ENCODE data around the gene S100Z.
"Not testable (repeated sequence)": the region's sequence is repeated elsewhere in the genome, so short reads cannot be mapped to it uniquely, and the experiment has no call there.

Gene S100Z

GRCh38 chr5:76888733-76889300, 39.0 kb downstream of the S100Z start:
- no peak for DNase-seq

DNA sequence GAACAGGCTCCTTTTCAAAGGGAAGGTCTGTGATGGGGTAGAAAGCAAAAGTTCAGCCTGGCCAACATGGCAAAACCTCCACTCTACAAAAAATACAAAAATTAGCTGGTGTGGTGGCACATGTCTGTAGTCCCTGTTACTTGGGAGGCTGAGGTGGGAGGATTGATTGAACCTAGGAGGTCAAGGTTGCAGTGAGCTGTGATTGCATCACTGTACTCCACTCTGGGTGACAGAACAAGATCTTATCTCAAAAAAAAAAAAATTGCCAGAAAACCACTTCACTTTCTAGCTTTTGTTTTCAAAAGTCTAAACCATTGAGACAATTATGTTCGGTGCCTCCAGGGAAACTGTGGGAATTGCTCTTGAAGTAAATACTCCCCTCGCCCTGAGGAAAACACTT, 43.5 kb downstream of the S100Z start:
- no peak for DNase-seq

- no peak for DNase-seq
Measured at GRCh38 chr5:76896196-76896595, 46.4 kb downstream of the S100Z start.

DNA sequence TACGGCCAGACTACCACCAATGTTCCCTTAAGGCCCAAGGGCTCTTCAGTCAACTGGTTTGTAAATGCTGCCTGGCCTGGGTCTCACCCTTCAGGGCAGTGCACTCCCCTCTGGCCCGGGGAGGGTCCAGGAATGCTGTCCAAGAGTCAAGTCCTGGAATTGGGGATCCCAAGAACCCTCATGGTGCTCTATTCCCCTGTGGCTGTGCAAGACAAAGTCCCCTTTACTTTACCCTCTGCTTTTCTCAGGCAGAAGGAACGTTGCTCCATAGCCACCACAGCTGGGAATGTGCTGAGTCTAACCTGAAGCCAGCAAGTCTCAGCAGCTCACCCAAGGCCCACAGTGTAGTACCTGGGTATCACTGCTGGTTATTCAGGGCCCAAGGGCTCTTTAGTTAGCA, 51.7 kb downstream of the S100Z start:
- DNase-seq = no peak

- DNase-seq = no peak
Measured at GRCh38 chr5:76908166-76908565, 58.4 kb downstream of the S100Z start.

DNA sequence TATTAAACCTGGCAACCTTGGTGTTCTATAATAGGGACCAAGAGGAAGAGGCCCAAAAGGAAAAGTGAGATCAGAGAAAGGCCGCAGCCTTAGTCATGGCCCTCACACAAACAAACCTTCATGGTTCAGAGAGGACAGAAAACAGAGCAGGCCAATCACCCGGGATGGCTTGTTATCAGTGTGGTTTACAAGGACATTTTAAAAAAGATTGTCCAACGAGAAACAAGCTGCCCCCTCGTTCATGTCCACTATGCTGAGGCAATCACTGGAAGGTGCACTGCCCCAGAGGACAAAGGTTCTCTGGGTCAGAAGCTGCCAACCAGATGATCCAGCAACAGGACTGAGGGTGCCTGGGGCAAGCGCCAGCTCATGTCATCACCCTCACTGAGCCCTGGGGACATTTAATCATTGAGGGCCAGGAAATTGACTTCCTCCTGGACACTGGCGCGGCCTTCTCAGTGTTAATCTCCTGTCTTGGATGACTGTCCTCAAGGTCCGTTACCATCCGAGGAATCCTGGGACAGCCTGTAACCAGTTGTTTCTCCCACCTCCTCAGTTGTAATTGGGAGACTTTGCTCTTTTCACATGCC, 60.6 kb downstream of the S100Z start:
- DNase-seq = not testable (repeated sequence)

DNA sequence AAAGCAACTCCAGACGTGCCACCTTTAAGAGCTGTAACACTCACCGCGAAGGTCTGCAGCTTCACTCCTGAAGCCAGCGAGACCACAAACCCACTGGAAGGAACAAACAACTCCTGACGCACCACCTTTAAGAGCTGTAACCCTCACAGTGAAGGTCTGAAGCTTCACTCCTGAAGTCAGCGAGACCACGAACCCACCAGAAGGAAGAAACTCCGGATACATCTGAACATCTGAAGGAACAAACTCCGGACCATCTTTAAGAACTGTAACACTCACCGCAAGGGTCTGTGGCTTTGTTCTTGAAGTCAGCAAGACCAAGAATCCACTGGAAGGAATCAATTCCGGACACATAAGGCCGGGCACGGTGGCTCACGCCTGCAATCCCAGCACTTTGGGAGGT, 64.9 kb downstream of the S100Z start:
- not testable (repeated sequence) for DNase-seq

- DNase-seq = no peak
Measured at GRCh38 chr5:76918539-76918938, 68.7 kb downstream of the S100Z start.

GRCh38 chr5:76920491-76920890, 70.7 kb downstream of the S100Z start:
- no peak for DNase-seq

DNA sequence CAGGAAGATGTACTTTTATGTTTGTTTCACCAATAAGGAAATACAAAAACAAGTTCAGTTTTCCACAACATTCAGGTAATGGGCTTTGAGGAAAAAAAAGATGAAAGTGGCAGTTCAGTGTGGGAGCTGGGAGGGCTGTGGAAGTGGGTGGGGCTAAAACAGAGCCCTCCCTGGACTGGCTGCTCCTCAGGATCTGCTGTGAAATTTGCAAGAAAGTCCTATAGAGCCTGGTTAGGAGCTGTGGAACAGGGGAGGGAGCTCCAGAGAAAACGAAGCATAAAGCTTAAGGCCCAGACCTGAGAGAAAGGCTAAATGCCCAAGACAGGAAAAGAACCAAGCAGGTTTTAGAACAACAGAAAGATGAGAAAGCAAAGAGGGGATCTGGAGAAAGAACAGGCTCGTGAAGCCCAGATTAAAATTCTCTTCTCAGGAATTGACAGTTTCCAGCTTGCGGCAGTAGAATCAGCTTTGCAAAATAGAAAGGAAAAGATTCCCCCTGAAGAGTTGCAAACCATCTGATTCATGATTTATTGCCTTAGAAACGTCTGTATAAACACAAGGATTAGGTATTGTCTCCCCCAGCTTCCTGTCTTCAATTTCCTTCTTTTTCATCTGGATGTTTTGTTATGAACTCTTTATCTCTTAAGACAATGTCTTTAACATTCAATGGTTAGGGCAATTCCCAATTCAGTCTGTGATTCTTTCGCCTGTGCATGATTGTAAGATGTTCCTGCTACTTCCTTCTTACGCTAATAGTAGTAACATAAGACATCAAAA, 76.7 kb downstream of the S100Z start:
- DNase-seq = no peak

GRCh38 chr5:76927961-76928360, 78.1 kb downstream of the S100Z start:
- no peak for DNase-seq

DNA sequence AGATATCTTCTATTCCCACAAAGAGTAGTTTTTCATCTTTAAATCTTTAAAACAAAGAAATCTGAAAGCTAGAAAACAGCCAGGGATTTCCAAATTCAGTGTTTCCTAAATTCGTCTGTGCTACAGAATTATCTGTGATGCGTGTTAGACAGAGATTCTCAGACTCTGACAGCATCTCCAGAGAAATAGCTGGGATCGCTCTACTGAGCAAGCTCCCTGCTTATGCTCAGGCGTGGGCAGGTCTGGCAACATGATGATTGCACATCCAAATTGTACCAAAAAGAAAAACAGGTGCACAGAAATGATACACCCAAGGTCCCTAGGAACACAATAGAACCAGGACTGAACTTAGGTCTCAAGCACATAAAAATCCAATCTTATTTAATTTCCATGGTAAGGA, 80.3 kb downstream of the S100Z start:
- no peak for DNase-seq

DNA sequence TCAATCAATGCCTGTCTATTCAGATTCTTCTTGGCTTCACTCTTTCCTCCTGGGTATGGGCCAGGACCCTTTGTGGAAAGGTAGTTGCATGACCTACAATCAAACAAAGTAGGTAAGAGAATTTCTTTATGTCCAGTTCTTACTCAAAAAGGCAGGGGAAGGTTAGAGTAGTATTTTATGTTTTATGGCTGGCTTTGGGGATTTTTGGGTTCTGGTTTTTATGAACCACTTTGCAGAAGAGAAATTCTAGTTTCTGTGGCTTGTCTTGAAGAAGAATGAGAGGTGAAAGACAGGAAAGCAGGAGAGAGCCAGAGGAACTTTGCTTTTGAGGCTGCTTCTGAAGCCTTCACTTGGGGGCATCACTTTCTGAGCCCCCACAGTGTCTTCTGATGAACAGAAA, 88.4 kb downstream of the S100Z start:
- no peak for DNase-seq

- no peak for DNase-seq
Measured at GRCh38 chr5:76941000-76941399, 91.2 kb downstream of the S100Z start.

DNA sequence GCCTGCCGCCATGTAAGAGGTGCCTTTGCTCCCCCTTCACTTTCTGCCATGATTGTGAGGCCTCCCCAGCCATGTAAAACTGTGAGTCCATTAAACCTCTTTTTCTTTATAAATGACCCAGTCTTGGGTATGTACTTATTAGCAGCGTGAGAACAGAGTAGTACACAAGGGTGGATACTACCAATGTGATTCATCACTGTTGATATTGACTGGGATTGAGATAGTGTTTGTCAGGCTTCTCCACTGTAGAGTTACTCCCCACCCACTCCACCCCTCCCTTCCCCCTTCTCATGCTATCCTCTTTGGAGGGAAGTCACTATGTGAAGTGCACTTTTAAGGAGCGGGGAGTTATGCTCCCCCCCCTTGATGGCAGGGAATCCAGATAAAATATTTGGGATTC, 91.6 kb downstream of the S100Z start:
- no peak for DNase-seq

- no peak for DNase-seq
Measured at GRCh38 chr5:76942581-76942980, 92.8 kb downstream of the S100Z start.

- no peak for DNase-seq
Measured at GRCh38 chr5:76943006-76943405, 93.2 kb downstream of the S100Z start.

DNA sequence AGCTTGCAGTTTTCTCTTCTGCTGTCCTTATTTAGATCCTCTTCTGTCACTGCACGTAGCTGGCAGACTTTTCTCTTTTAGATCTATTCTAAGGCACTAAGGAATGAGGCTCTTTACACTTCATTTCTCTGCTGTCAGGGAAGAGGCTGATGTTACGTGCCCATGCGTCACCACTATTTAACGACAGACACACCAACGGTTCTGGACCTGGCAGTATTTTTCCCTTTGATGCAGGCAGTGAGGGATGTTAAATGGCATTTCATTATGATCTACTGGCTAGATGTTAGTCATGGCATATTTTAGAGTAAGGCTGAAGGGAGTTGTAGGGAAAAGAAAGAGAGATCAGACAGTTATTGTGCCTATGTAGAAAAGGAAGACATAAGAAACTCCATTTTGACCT, 94.8 kb downstream of the S100Z start:
- no peak for DNase-seq

- not testable (repeated sequence) for DNase-seq
Measured at GRCh38 chr5:76945238-76945637, 95.4 kb downstream of the S100Z start.

- DNase-seq = no peak
Measured at GRCh38 chr5:76946090-76946489, 96.3 kb downstream of the S100Z start.

DNA sequence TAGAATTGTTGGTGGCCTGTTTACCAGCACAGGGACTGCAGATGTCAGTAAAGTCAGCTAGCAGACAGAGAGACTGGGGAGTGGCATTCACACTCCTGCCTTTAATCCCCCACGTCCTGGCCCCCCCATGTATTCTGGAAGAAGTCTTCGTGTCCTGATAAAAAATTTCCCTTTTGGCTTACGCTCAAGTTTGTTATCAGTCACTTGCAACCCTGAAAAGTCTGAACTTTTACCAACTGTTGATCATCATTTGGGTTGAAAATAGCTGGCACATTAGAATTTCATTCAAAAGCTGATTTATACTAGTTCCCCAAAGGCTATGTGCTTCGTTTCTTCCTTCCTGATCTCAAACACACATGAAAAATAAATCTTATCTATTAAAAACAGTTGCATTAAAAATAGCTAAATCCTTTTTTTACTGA, 97.3 kb downstream of the S100Z start:
- no peak for DNase-seq

GRCh38 chr5:76952795-76953536, 103.2 kb downstream of the S100Z start, which contains the start of gene CRHBP:
CRHBP (plus strand) TSS chr5:76953045; CDS start chr5:76953135, 90 bp downstream.
- DNase-seq = no peak

DNA sequence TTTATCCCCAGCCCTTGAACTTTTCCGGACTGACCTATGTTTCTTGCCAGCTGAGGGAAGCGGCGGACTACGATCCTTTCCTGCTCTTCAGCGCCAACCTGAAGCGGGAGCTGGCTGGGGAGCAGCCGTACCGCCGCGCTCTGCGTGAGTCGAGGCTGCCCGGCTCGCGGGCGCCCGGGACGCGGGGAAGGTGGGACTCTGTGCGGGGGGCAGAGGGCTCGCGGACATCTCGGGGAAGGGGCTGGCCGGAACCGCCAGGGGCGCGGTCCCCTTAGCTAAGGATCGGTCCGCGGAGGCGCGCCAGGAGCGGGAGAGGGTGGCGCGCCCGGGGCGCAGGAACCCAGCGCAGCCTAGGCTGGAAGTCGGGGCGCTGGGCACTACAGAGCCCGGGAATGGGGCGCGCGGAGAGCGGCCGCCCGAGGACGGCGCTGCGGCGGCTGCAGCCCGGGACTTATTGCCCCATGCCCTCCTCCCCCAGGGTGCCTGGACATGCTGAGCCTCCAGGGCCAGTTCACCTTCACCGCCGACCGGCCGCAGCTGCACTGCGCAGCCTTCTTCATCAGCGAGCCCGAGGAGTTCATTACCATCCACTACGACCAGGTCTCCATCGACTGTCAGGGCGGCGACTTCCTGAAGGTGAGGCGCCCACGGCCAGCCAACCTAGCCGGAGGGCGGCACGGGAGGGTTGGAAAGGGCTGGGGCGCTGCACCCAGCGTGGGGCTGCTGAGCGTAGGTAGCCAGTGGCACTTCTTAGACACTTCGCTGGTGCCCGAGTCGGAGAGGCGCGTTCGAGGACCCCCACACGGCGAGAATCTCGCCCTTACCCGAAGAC, 104.0 kb downstream of the S100Z start:
- DNase-seq = no peak
